HK-2 (cell line): ENCODE results near the gene HS3ST6.
"Not testable (repeated sequence)": the region's sequence is repeated elsewhere in the genome, so short reads cannot be mapped to it uniquely, and the experiment has no call there.

Source experiments
- DNase-seq: peaks from one replicate; pipeline ENCODE4 v3.0.0-alpha.2; 2018; ENCODE audit not compliant: unreplicated experiment

The HS3ST6 gene

GRCh38 chr16:1926271-1926670 is 8.1 kb upstream of the HS3ST6 start:
- no peak for DNase-seq

- DNase-seq, result no peak
Observed at GRCh38 chr16:1924095-1924494, 5.9 kb upstream of the HS3ST6 start.

GRCh38 chr16:1923299-1924034 is 5.3 kb upstream of the HS3ST6 start:
- peak; percentile 33 for DNase-seq

- DNase-seq, result no peak
Observed at GRCh38 chr16:1922357-1922756, 4.1 kb upstream of the HS3ST6 start.

- no peak for DNase-seq
Observed at GRCh38 chr16:1920727-1921171, 2.5 kb upstream of the HS3ST6 start.

GRCh38 chr16:1920122-1920521 is 1.9 kb upstream of the HS3ST6 start:
- DNase-seq, result not testable (repeated sequence)

- no peak for DNase-seq
Observed at GRCh38 chr16:1919327-1919998, 1.2 kb upstream of the HS3ST6 start.

GRCh38 chr16:1917665-1918350 is 407 bp downstream of the HS3ST6 start:
- no peak for DNase-seq

GRCh38 chr16:1917056-1917664 is 1.1 kb downstream of the HS3ST6 start:
- DNase-seq, result no peak

- no peak for DNase-seq
Observed at GRCh38 chr16:1916640-1916990, 1.6 kb downstream of the HS3ST6 start.

- no peak for DNase-seq
Observed at GRCh38 chr16:1915732-1916639, 2.2 kb downstream of the HS3ST6 start.

- no peak for DNase-seq
Observed at GRCh38 chr16:1914988-1915387, 3.2 kb downstream of the HS3ST6 start.

- no peak for DNase-seq
Observed at GRCh38 chr16:1914084-1914608, 4.1 kb downstream of the HS3ST6 start.

GRCh38 chr16:1913327-1914083 is 4.7 kb downstream of the HS3ST6 start:
- DNase-seq, result no peak

- DNase-seq, result no peak
Observed at GRCh38 chr16:1912215-1912543, 6.0 kb downstream of the HS3ST6 start.

- DNase-seq, result no peak
Observed at GRCh38 chr16:1911467-1912214, 6.6 kb downstream of the HS3ST6 start.

- DNase-seq, result no peak
Observed at GRCh38 chr16:1909561-1910231, 8.5 kb downstream of the HS3ST6 start.

GRCh38 chr16:1908983-1909382 is 9.2 kb downstream of the HS3ST6 start:
- no peak for DNase-seq

GRCh38 chr16:1908184-1908583 is 10.0 kb downstream of the HS3ST6 start:
- DNase-seq, result no peak
